Measurements from ENCODE around the gene CNOT9.

Gene CNOT9

DNA sequence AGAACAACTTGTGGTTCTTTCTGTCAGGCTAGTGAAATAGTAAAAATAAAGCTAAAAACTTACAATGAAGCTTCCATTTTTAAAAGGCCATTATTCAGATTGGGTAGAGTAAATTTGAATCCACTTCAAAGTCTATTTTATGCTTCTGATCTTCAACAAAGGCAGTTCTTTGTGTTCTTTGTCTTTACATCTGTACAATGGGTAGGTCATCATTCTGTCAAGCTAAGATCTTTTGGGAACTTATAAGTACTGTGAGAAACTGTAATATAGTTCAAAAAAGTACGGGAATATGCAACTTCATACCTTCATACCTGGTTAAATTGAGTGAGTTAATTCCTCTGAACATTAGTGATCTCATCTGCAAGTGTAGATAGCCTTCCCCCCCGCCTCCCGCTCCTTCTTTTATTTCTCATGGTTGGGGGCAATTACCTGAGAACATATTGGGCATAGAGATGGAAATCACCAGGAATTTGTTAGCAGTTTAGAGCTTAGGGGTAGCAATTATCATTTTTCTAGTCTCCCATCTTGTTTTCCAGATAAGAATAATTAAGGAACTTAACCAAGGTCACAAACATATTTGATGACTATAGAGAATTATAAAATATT is 9.7 kb downstream of the CNOT9 start:
- no peak for DNase-seq (ENCODE audit: low spot score)

DNA sequence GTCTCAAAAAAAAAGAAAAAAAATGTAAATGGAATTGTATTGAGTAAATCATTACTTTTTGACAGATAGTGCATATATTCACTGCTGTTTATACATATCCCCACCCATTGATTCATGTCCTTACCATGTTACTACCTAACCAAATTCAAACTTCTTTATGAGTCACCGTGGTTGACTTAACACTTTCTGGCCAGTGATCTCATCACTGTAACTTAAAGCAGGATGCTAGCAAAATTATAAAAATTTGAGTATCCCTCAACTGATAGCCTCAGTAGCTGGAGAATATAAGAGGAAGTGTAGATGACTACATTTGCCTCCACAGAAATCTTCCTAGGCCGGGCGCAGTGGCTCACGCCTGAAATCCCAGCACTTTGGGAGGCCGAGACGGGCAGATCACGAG is 13.4 kb downstream of the CNOT9 start:
- DNase-seq (ENCODE audit: low spot score), result no peak

DNA sequence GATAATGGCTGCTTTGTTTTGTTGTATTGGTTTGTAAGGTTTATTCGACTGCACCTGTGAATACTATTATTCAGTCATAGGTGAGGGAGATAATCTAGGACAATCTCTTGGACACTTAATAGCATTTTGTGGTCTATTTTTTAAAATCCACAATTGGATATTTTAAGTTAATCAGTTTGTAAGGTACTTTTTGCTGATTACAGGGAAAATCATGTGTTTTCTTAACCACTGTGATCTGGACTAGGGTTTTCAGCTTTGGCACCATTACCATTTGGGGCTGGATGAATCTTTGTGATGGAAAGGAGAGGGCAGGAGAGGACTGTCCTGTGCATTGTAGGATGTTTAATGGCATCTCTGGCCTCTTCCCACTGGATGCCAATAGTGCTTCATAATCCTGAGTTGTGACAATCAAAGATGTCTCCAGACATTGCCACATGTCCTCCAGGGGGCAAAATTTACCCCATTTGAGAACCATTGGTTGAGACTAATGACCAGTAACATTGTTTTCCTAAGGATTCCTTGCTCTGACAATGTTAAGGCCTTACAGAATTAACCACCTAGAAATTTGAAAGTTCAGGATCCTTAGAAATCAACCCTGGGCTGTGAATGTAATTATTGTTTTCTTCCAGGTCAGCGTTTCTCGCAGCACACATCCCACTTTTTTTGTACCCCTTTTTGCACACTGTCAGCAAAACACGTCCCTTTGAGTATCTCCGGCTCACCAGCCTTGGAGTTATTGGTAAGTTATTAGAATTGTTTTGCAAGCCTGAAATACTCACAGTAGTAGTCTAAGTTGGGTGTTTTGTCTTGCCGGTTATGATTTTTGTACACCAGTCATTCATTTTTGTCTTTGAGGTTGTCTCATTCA is 15.6 kb downstream of the CNOT9 start:
- no peak for DNase-seq (ENCODE audit: low spot score)

DNA sequence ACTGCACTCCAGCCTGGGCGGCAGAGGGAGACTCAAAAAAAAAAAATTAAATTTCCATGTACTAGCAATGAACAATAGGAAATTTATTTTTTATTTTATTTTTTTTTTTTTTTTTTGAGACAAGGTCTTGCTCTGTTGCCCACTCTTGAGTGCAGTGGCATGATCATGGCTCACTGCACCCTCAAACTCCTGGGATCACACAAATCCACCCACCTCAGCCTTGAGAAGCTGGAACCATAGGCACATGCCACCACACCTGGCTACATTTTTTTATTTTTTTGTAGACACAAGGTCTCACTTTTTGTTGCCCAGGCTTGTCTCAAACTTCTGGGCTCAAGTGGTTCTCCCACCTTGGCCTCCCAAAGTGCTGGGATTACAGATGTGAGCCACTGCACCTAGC is 16.9 kb downstream of the CNOT9 start:
- no peak for DNase-seq (ENCODE audit: low spot score)

DNA sequence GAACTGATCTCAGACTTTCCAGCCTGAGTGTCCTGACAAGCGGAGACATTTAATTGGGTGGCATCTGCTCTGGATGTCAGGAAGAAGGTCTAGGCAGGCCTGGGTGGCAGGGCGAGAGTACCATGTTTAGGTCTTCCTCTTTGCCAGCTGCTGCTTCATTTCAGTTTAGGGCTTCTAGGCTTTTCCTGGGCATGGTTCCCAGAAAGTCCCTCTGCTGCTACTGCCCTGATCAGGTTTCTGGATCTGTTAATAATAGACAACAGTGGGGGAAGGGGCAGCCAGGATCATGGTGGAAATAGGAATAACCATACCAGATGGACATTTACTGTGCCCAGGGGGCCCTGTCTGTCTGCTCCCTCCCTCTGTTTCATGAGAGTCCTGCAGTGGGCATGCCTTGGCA is 36.8 kb downstream of the CNOT9 start:
- DNase-seq (ENCODE audit: low spot score), result no peak

DNA sequence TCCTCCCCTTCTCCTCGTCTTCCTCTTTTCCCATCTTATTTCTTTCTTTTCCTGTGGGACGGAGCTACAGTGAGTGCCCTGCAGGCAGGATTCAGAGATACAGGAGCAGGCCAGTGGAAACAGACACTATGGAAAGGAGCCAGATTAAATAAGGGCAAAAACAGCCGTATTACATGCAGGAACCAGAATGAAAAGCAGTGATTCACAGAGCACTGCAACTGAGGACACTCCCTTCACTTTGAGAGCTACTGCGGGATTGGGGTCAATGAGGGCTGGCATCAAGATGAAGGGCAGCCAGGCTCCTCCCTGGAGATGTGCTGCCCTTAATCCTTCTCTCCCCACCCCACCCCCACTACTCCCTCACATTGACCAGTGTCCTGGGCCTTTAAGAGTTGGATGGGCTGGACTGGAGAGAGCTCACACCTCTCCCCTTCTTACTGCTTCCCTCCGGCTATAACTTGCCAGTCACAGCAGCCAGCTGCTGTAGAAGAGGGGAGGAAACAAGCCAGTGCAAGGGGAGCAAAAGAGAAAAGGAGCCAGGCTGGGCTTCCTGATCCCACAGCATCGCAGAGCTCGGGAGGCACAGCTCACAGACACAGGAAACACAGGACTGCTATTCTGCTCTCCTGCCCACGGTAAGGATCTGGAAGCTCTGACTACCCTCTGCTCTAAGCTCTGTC is 38.9 kb downstream of the CNOT9 start, which contains the start of gene PLCD4:
TSS of gene PLCD4 (plus strand) at position 464 of the 680 bp plus-strand sequence. CDS start 7,841 bp downstream, outside the sequence.
- DNase-seq (ENCODE audit: low spot score), result no peak

DNA sequence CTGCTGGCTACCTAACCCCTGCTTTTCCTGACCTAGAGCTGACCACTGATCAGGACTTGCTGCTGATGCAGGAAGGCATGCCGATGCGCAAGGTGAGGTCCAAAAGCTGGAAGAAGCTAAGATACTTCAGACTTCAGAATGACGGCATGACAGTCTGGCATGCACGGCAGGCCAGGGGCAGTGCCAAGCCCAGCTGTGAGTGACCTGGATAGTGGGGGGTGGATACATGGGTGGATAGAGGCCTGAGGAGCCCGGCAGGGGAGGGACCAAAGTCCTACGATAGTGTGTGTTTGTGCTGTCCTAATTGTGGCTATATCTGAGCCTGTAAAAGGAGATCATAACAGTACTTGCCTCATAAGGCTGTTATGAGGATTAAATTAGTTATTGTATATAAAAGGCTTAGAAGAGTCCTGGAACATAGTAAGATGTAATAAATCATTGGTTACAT is 47.3 kb downstream of the CNOT9 start:
- DNase-seq (ENCODE audit: low spot score), result no peak

DNA sequence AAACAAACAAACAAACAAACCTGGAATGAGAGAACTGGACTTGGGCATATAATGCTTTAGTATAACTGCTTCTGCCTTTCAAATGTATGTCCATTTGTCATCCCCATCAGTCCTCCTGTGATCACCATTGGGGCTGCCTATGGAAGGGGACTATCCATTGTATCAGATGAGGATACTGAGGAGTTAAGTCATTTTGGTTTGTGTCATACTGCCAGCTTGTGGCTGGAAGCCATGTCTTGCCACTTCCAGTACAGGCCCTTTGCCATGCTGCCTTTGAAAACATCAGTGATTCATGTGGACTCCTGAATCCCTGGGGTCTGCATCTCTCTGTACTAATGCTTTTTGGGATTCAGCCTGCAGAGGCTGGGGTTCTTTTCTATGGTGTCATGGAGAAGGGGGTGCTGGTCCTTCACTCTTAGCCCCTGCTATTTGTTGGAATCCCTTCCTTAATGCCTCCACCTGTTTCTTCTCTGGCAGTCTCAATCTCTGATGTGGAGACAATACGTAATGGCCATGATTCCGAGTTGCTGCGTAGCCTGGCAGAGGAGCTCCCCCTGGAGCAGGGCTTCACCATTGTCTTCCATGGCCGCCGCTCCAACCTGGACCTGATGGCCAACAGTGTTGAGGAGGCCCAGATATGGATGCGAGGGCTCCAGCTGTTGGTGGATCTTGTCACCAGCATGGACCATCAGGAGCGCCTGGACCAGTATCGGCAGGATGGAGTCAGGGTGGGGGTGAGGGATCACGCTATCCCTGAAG is 49.6 kb downstream of the CNOT9 start:
- no peak for DNase-seq (ENCODE audit: low spot score)

DNA sequence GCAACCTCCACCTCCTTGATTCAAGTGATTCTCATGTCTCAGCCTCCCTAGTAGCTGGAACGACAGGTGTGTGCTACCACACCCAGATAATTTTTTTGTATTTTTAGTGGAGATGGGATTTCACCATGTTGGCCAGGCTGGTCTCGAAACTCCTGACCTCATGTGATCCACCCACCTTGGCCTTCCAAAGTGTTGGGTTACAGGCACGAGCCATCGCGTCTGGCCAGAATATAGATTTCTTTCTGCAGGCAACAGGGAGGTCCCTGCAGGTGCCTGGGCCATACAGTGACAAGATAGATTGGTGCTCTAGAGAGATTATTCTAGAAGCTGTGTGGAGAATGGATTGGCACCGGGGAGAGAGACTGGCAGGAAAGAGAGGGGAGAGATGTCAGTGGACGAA is 52.4 kb downstream of the CNOT9 start:
- DNase-seq (ENCODE audit: low spot score), result no peak

DNA sequence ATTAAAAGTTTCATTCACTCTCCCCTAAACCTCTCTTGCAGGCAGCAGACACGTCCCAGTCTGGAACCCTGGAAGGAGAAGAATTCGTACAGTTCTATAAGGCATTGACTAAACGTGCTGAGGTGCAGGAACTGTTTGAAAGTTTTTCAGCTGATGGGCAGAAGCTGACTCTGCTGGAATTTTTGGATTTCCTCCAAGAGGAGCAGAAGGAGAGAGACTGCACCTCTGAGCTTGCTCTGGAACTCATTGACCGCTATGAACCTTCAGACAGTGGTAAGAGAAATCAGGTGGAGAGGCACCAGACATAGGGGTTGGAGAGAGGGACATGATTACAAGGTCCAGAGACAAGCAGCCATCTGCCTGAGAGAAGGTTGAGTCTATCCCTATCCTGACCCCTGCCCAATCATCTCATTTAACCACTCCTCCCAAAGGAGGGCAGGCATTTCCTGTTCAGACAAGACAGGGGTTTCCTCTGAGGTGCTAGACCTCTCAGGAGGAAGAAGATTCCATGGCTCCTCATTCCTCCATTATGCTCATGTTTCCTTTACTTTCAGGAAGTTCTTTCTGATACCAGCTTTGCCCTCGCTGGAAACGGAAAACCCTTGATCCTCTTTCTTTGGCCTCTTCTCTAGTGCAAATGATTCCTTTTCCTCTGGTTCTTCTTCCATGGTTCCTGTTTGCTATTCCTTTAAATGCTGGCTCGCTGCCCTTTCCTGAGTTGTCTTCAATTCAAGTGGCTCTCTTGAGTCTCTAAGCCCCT is 54.1 kb downstream of the CNOT9 start:
- DNase-seq (ENCODE audit: low spot score), result no peak

DNA sequence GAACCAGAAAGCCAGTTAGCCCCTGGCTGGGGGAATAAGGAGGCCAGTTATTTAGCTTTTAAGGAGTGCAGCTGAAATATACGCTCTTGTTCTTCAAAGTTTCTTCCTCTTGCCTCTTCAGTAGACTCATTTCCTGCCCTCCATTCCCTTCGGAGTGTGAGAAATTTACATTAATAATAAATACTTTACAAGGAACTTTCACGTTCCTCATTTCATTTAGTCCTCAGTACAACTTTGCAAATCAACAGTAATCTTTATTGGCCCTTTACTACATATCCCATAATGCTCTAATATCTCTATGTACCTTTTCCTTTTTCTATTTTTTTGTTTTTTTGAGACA is 54.7 kb downstream of the CNOT9 start:
- DNase-seq (ENCODE audit: low spot score), result no peak

DNA sequence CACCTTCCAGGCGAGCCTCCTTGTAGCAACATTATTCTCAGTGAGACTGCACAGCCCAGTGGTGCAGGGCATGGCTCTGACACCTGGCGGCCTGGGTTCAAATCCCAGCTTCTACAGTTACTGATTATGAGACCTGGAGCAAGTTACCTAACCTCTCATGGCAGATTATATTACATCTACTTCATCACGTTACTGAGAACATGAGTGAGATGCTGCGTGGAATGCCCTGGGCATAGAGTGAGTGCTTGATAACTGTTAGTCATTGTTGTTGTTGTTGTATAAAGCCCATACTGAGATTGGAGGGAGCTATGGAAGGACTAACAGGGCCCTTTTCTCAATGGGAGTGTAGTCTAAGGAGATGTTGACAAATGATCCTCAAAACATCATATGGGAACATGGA is 57.7 kb downstream of the CNOT9 start:
- no peak for DNase-seq (ENCODE audit: low spot score)

DNA sequence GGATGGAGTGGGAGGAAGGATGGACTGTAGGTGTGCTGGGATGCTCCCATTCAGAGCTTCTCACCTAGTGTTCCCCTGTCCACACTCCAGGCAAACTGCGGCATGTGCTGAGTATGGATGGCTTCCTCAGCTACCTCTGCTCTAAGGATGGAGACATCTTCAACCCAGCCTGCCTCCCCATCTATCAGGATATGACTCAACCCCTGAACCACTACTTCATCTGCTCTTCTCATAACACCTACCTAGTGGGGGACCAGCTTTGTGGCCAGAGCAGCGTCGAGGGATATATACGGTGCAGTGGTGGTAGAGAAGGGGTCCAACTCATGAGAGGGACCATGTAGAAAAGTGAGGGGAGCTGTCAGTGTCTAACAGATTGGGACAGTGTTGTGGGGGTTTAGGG is 59.3 kb downstream of the CNOT9 start:
- DNase-seq (ENCODE audit: low spot score), result no peak

DNA sequence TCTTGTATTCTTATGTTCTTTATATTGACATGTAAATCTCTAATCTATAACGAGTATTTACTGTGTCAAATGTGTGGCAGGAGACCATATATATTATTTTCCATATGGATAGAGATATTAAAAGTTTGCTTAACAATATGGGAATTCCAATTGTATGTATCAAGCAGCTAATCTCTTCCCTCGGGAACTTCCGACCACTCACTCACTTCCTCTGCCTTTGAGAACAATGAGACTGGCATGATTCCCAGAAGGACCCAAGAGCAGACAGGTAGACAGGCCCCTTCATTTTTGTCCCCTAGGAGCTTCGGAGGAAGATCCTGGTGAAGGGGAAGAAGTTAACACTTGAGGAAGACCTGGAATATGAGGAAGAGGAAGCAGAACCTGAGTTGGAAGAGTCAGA is 63.2 kb downstream of the CNOT9 start:
- DNase-seq (ENCODE audit: low spot score), result no peak

DNA sequence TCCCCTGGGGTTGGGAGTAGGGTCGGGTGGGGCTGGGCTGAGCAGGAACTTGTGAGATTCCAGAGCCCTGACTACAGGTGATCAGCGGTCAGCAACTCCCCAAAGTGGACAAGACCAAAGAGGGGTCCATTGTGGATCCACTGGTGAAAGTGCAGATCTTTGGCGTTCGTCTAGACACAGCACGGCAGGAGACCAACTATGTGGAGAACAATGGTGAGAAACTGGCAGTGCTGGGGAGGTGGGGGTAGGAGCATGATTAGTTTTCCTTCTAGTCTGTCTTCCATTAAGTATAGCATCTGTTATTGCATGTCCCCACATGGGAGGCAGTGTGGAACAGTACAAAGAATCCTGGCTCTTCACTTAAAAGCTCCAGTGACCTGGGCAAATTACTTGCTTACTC is 67.1 kb downstream of the CNOT9 start:
- no peak for DNase-seq (ENCODE audit: low spot score)

DNA sequence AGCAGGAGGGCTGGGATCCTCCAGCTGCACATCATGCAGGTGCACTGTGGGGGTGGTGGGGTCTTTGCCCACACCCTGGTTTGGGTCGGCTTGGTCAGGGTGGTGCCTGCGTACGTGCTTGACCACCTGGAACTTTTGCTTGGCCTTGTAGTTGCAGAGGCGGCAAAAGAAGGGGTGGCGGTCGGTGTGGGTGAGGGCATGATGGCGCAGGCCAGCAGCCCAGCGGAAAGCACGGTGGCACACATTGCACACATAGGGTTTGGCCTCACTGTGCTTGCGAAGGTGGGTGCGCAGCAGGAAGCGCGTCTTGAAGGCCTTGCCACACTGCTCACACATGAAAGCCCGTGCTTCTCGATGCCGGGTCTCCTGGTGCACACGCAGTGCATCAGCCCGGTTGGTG is 69.7 kb downstream of the CNOT9 start:
- no peak for DNase-seq (ENCODE audit: low spot score)

DNA sequence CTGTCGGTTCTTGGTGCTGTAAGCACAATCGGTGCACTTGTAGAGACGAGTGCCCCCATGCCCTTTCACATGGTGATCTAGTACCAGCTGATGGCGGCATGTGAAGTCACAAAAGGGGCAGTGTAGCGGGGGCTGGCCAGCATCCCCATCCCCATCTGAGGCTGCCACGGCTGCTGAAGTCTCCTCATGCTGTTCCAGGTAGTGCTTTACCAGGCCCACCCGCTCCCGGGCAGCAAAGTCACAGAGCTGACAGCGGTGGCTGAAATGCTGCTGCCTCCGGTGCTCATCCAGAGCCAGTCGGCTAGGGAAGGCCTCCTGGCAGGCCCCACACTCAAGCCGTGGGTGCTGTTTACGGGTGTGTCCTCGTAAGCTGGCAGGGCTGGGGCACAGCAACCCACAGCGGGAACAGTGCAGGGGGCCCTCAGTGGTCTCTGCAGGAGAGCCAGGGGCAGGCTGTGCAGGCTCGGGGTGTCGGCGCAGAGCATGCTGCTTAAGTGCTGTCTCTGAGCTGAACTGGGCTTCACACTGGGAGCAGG is 73.5 kb downstream of the CNOT9 start:
- no peak for DNase-seq (ENCODE audit: low spot score)

DNA sequence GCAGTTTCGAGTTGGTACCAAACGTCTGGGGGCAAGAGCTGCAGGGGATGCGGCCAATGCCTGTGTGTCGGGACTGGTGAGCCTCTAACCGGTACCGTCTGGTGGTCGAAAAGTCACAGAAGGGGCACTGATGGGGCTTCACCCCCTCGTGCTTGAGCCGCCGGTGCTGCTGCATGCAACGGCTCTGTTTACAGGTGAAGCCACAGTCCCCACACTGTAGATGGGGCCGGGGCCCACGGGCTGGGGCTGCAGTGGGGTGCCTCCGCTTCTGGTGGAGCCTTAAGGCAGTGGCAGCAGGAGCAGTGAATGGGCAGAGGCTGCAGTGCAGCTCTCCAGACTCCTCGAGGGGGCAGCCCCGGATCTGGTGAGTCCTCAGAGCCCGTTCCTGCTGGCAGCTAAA is 74.1 kb downstream of the CNOT9 start:
- no peak for DNase-seq (ENCODE audit: low spot score)

DNA sequence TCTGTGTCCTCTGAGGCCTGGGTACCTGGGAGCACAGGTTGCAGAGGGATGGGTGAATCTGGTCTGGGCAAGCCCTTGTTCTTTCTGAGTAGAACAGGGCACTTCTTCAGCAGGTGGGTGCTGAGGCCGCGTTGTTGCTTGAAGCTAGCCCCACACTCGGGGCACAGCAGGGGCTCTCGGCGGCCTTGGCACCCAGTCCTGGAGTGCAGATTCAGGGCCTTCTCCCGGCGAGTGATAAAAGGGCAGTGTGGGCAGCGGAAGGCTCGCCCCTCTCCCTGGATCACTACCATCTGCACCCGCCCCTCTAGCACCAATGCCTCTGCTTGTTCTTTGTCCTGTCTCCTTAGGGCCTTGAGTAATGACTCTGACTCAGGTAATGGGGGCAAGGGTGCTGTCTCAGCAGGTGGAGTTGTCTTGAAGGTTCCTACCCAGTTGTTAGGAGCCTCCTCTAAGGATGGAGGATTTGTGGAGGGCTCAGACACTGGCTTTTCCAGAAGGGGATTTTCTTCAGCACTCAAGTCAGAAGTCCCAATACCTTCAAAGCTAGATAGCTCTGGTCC is 75.2 kb downstream of the CNOT9 start:
- DNase-seq (ENCODE audit: low spot score), result no peak

DNA sequence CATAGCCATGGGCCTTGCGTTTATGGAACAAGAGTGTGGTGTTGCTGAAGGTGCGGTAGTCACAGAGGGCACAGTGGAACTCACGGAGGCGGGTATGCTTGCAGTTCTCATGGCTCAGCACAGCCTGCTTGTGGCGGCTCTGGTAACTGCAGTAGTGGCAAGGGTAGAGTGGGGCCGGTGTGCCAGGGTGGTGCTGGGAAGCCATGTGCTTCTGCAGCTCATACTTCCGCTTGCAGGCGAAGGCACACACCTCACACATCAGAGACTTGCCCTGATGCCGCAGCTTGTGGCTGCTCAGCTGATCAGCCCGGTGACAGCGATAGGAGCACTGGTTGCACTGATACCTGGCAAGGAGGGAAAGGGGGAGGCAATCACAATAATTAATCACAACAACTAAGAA is 76.1 kb downstream of the CNOT9 start:
- no peak for DNase-seq (ENCODE audit: low spot score)

DNA sequence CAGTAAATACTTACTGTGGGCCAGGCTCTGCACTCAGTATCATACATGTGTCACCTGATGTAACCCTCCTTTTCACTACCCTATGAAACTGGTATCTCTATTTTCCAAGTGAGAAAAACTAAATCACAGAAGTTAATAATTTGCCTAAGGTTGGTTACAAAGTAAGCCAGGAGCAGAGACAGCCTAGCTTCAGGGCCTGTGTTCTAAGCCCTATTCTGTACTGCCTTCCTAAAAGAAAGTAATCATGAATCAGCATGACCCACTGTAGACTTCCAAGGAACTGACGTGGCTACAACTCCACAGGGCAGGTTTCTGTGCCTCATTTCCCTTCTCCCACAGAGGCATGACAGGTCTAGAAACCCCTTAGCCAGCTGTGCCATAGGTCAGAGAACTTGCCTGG is 76.5 kb downstream of the CNOT9 start:
- DNase-seq (ENCODE audit: low spot score), result no peak

Data from LoVo (cell line).